Skeletal muscle cell (primary cell): ENCODE results near the gene FIBP.

Experiments
- DNase-seq: peaks from one replicate; pipeline ENCODE4 v3.0.0-alpha.2; 2010; ENCODE audit warnings: low read depth
- H3K4me3 ChIP-seq: 2 replicates; pipeline ENCODE4 v1.5.1; 2011; ENCODE audit warnings: low read depth, mild to moderate bottlenecking, control low read depth, low read length, moderate library complexity

Gene FIBP

GRCh38 chr11:65862191-65862735, 26.0 kb downstream of the FIBP start:
- no peak for DNase-seq
- H3K4me3 ChIP-seq: no peak overlapping the region

GRCh38 chr11:65861533-65862183, 26.6 kb downstream of the FIBP start:
- no peak for DNase-seq
- peak overlapping the region; percentile 97 for H3K4me3 ChIP-seq

GRCh38 chr11:65861165-65861505, 27.1 kb downstream of the FIBP start:
- peak overlapping the region; percentile 97 for H3K4me3 ChIP-seq
- no peak for DNase-seq

GRCh38 chr11:65860278-65861164, 27.8 kb downstream of the FIBP start, which contains the start of gene MUS81:
TSS of gene MUS81 (plus strand) at chr11:65860433. CDS start at chr11:65860754, 321 bp downstream.
- peak within 1 kb of the TSS; percentile 97 for H3K4me3 ChIP-seq
- peak; percentile 95 for DNase-seq

- DNase-seq: no peak
- peak overlapping the region; percentile 97 for H3K4me3 ChIP-seq
These were observed 28.4 kb downstream of the FIBP start for GRCh38 chr11:65859812-65860277.

GRCh38 chr11:65859095-65859811, 29.0 kb downstream of the FIBP start:
- H3K4me3 ChIP-seq: peak overlapping the region; percentile 97
- peak; percentile 94 for DNase-seq

- no peak for DNase-seq
- H3K4me3 ChIP-seq: peak overlapping the region; percentile 97
These were observed 29.6 kb downstream of the FIBP start for GRCh38 chr11:65858681-65859087.

GRCh38 chr11:65857853-65858680, 30.2 kb downstream of the FIBP start, which contains the start of gene CFL1:
TSS of gene CFL1 (minus strand) at chr11:65858180. CDS start at chr11:65858099, 81 bp downstream.
- peak within 1 kb of the TSS; percentile 97 for H3K4me3 ChIP-seq

GRCh38 chr11:65857500-65857852, 30.8 kb downstream of the FIBP start:
- no peak for DNase-seq
- peak overlapping the region; percentile 97 for H3K4me3 ChIP-seq

More at GRCh38 chr11:65857853-65858680, 30.2 kb downstream of the FIBP start, which contains the start of gene CFL1:
- DNase-seq: peak; percentile 93

GRCh38 chr11:65856689-65857499, 31.4 kb downstream of the FIBP start:
- peak overlapping the region; percentile 97 for H3K4me3 ChIP-seq
- no peak for DNase-seq

- DNase-seq: no peak
- peak overlapping the region; percentile 97 for H3K4me3 ChIP-seq
These were observed 32.3 kb downstream of the FIBP start for GRCh38 chr11:65855927-65856363.

- no peak for DNase-seq
- no peak overlapping the region for H3K4me3 ChIP-seq
These were observed 33.1 kb downstream of the FIBP start for GRCh38 chr11:65854852-65855837.

- no peak overlapping the region for H3K4me3 ChIP-seq
- DNase-seq: no peak
These were observed 34.1 kb downstream of the FIBP start for GRCh38 chr11:65854161-65854592.

GRCh38 chr11:65853246-65853979, 34.9 kb downstream of the FIBP start:
- H3K4me3 ChIP-seq: no peak overlapping the region
- no peak for DNase-seq

- H3K4me3 ChIP-seq: no peak overlapping the region
- no peak for DNase-seq
These were observed 35.6 kb downstream of the FIBP start for GRCh38 chr11:65852508-65853245.
